Breast epithelium (tissue), 3 donors: Measurements from ENCODE around the gene PLET1.

Source experiments
- CTCF ChIP-seq, 3 donors: fragments of 450-650 bp; IDR thresholded peaks; one replicate each; pipeline ENCODE4 v1.5.1; 2016 to 2017; ENCODE audit warnings: antibody characterized with exemption in 3 of 3, mild to moderate bottlenecking in 3 of 3, moderate library complexity in 3 of 3
- POLR2A ChIP-seq: fragments of 450-650 bp; IDR thresholded peaks from one replicate; pipeline ENCODE4 v1.6.1; 2016; ENCODE audit warnings: antibody characterized with exemption, mild to moderate bottlenecking, moderate library complexity

- TF ChIP-seq POLR2A: no peak
- TF ChIP-seq CTCF (IDR thresholded peaks at IDR 0.05): no peak
Observed at GRCh38 chr11:112281726-112282125, 21.1 kb upstream of the PLET1 start.
